NCI-H345 treated with DMSO at 0.1 percent for 48 hours (cell line): ENCODE data around the gene FGB.
"Not testable (repeated sequence)": the region's sequence is repeated elsewhere in the genome, so short reads cannot be mapped to it uniquely, and the experiment has no call there.

Experiments
- DNase-seq: peaks from one replicate; lab custom pipeline; 2025; ENCODE audit not compliant: unreplicated experiment; lab: John Stamatoyannopoulos, UW

The FGB gene

GRCh38 chr4:154594343-154594742 lies 31.5 kb downstream of the FGB start:
- DNase-seq: not testable (repeated sequence)

GRCh38 chr4:154595807-154596206 lies 33.0 kb downstream of the FGB start:
- DNase-seq: no peak

GRCh38 chr4:154597281-154597680 lies 34.5 kb downstream of the FGB start:
- not testable (repeated sequence) for DNase-seq

- no peak for DNase-seq
These were observed 35.3 kb downstream of the FGB start for GRCh38 chr4:154597798-154598774.

GRCh38 chr4:154602404-154603020 lies 39.7 kb downstream of the FGB start:
- no peak for DNase-seq

GRCh38 chr4:154603033-154603943 lies 40.5 kb downstream of the FGB start:
- no peak for DNase-seq

GRCh38 chr4:154604696-154605200 lies 41.9 kb downstream of the FGB start:
- no peak for DNase-seq

- no peak for DNase-seq
These were observed 44.2 kb downstream of the FGB start for GRCh38 chr4:154606728-154607723.

GRCh38 chr4:154608361-154609252 lies 45.8 kb downstream of the FGB start:
- DNase-seq: no peak

GRCh38 chr4:154609532-154609931 lies 46.7 kb downstream of the FGB start:
- DNase-seq: no peak

- DNase-seq: no peak
These were observed 47.8 kb downstream of the FGB start for GRCh38 chr4:154610582-154610981.

GRCh38 chr4:154611833-154612232 lies 49.0 kb downstream of the FGB start:
- DNase-seq: no peak

- DNase-seq: no peak
These were observed 49.9 kb downstream of the FGB start, which contains the start of gene FGG for GRCh38 chr4:154612472-154613414. Gene FGG, minus strand, starts transcription at chr4:154612656. Its CDS starts 47 bp downstream, at chr4:154612609.

- no peak for DNase-seq
These were observed 51.5 kb downstream of the FGB start for GRCh38 chr4:154614306-154614705.

- no peak for DNase-seq
These were observed 52.4 kb downstream of the FGB start for GRCh38 chr4:154615211-154615610.

GRCh38 chr4:154616287-154616686 lies 53.5 kb downstream of the FGB start:
- DNase-seq: no peak

GRCh38 chr4:154616731-154617130 lies 53.9 kb downstream of the FGB start:
- no peak for DNase-seq
